Stomach (tissue), 9 donors: ENCODE results near the gene ERC1. TPM values are rescaled to one million over a fixed set of nuclear protein-coding genes. Genes with fewer than 3 reads are reported as not detected.
"Not testable (repeated sequence)": the region's sequence is repeated elsewhere in the genome, so short reads cannot be mapped to it uniquely, and the experiment has no call there.

ENCODE experiments used
- DNase-seq, 2 donors: peaks; one replicate each; pipeline versions ENCODE4 v3.0.0 to v3.0.0-alpha.2; 2013 to 2019
- H3K27ac ChIP-seq, 5 donors: fragments of 200-600 bp in 4 of 5; sonication (generic) in 4 of 5; one replicate each; pipeline ENCODE4 v1.5.1; 2013 to 2019; ENCODE audit warnings: mild to moderate bottlenecking in 1 of 5, moderate library complexity in 1 of 5
- H3K27me3 ChIP-seq, 3 donors: fragments of 200-600 bp; sonication (generic); one replicate each; pipeline ENCODE4 v1.5.1; 2017 to 2019; ENCODE audit warnings: mixed run types in 1 of 3
- H3K36me3 ChIP-seq, 4 donors: fragments of 200-600 bp; sonication (generic); 1 replicate in 3 of 4; 2 replicates in 1 of 4; pipeline ENCODE4 v1.5.1; 2016 to 2019
- H3K4me1 ChIP-seq, 4 donors: fragments of 200-600 bp; sonication (generic); one replicate each; pipeline ENCODE4 v1.5.1; 2016 to 2019
- H3K4me3 ChIP-seq, 4 donors: fragments of 200-600 bp; sonication (generic) in 3 of 4; one replicate each; pipeline ENCODE4 v1.5.1; 2016 to 2019; ENCODE audit warnings: mild to moderate bottlenecking in 1 of 4
- H3K9me3 ChIP-seq, 4 donors: fragments of 200-600 bp; sonication (generic); one replicate each; pipeline ENCODE4 v1.5.1; 2016 to 2019
- CTCF ChIP-seq, 7 experiments: fragments of 450-650 bp in 4 of 7; fragments of 200-600 bp in 3 of 7; sonication (generic) in 3 of 7; IDR thresholded peaks; one replicate each; pipeline ENCODE4 v1.5.1; 2016 to 2019; ENCODE audit warnings: antibody characterized with exemption in 7 of 7, control low read depth in 2 of 7, mild to moderate bottlenecking in 1 of 7
- EP300 ChIP-seq: sonication (generic); formaldehyde crosslinking; IDR thresholded peaks from one replicate; pipeline ENCODE4 v1.6.1; 2017; ENCODE audit warnings: antibody characterized with exemption
- POLR2A ChIP-seq, 4 donors: fragments of 450-650 bp; IDR thresholded peaks; one replicate each; pipeline ENCODE4 v1.6.1; 2016; ENCODE audit warnings: antibody characterized with exemption in 4 of 4, control low read depth in 2 of 4, mild to moderate bottlenecking in 1 of 4, moderate library complexity in 1 of 4
- POLR2AphosphoS5 ChIP-seq, 3 donors: sonication (generic); formaldehyde crosslinking; IDR thresholded peaks; one replicate each; pipeline ENCODE4 v1.6.1; 2016; ENCODE audit warnings: antibody characterized with exemption in 3 of 3
- whole genome bisulfite sequencing, 5 donors: extraction: QIAGEN DNeasy Blood & Tissue Kit in 3 of 5; methylation state at CpG; one replicate each; pipeline versions ENCODE4 v1.1.5 to v1.1.7; 2013 to 2018; 5-methylcytosine and 5-hydroxymethylcytosine counted together
- intact Hi-C: fragments of 100-400 bp; cut with DNase I; formaldehyde crosslinking; loops from one replicate; pipeline ENCODE4 v1.15.1; 2023; ENCODE audit warnings: low total_unique reads
- polyA plus RNA-seq, 3 donors: library from polyadenylated mRNA; stranded (reverse); fragments of 200-250 nt; gene quantifications; one replicate each; pipeline ENCODE4 v1.2.3, GENCODE V29; 2013
- total RNA-seq, 5 donors: library from RNA; depleted of rRNA; stranded (reverse); fragments of >200 nt; gene quantifications; one replicate each; pipeline versions ENCODE4 v1.1.0 to v1.2.3, GENCODE V29; 2014 to 2016
- donor health status: healthy with polysubstance abuse.
- donor health status: Bipolar disorder and iron deficiency.
- donor health status: healthy.

ERC1 gene
- total and polyA plus RNA-seq, 8 donors, result 3.8 to 69.4 (median 51.6) TPM

GRCh38 chr12:1252758-1253157 is 261.7 kb downstream of the ERC1 start:
- Histone ChIP-seq H3K4me1 (peaks cover 0 to 17% (median 6%) of the 10 kb centered on the region in 4 donors), H3K9me3 (no peaks in the 10 kb centered on the region), H3K27me3 (no peaks in the 10 kb centered on the region), H3K36me3 (peaks cover 0 to 10% (median 3%) of the 10 kb centered on the region in 4 donors), H3K27ac (no peak overlapping the region), H3K4me3 (no peak overlapping the region)
- 47 to 71% (median 54%) methylated on average over 2 of the region's 2 CpGs for WGBS, 5 donors
- TF ChIP-seq POLR2A (IDR thresholded peaks at IDR 0.05) (no peak), EP300 (no peak), POLR2AphosphoS5 (IDR thresholded peaks at IDR 0.05) (no peak), CTCF (IDR thresholded peaks at IDR 0.05) (no peak)
- DNase-seq, result no peak
- intact Hi-C loops, result no loop called here

DNA sequence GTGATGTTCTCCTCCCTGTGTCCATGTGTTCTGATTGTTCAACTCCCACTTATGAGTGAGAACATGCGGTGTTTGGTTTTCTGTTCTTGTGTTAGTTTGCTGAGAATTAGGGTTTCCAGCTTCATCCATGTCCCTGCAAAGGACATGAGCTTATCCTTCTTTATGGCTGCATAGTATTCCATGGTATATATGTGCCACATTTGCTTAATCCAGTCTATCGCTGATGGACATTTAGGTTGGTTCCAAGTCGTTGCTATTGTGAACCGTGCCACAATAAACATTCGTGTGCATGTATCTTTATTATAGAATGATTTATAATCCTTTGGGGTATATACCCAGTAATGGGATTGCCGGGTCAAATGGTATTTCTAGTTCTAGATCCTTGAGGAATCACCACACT is 264.1 kb downstream of the ERC1 start:
- H3K36me3 ChIP-seq, intact Hi-C loops, H3K27ac ChIP-seq, H3K4me1 ChIP-seq, H3K4me3 ChIP-seq, DNase-seq, H3K27me3 ChIP-seq, H3K9me3 ChIP-seq: not testable (repeated sequence)
- 96 to 99% (median 97%) methylated on average over 6 of the region's 6 CpGs for WGBS, 5 donors

DNA sequence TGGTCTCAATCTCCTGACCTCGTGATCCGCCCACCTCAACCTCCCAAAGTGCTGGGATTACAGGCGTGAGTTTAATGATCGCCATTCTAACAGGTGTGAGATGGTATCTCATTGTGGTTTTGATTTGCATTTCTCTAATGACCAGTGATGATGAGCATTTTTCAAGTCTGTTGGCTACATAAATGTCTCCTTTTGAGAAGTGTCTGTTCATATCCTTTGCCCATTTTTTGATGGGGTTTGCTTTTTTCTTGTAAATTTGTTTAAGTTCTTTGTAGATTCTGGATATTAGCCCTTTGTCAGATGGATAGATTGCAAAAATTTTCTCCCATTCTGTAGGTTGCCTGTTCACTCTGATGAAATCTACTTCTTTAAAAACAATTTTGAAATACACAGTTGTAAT is 264.8 kb downstream of the ERC1 start:
- not testable (repeated sequence) for H3K27ac ChIP-seq

GRCh38 chr12:1256285-1256684 is 265.3 kb downstream of the ERC1 start:
- H3K27ac ChIP-seq, result no peak overlapping the region
- no peaks in the 10 kb centered on the region for H3K4me1 ChIP-seq
- intact Hi-C loops, result no loop called here
- TF ChIP-seq POLR2AphosphoS5 (IDR thresholded peaks at IDR 0.05) (no peak), CTCF (IDR thresholded peaks at IDR 0.05) (no peak), EP300 (no peak), POLR2A (IDR thresholded peaks at IDR 0.05) (no peak)
- DNase-seq, result no peak
- peaks cover 0 to 11% (median 5%) of the 10 kb centered on the region in 4 donors for H3K36me3 ChIP-seq
- H3K27me3 ChIP-seq, result no peaks in the 10 kb centered on the region
- H3K4me3 ChIP-seq, result no peak overlapping the region
- 93 to 99% (median 96%) methylated on average over 2 of the region's 2 CpGs for WGBS, 5 donors
- no peaks in the 10 kb centered on the region for H3K9me3 ChIP-seq

More for the DNA sequence above, 264.8 kb downstream of the ERC1 start:
- intact Hi-C loops, H3K4me3 ChIP-seq, H3K4me1 ChIP-seq, DNase-seq, H3K27me3 ChIP-seq, H3K9me3 ChIP-seq, H3K36me3 ChIP-seq: not testable (repeated sequence)
- 95 to 100% (median 97%) methylated on average over 4 of the region's 4 CpGs for WGBS, 5 donors

GRCh38 chr12:1256991-1257390 is 266.0 kb downstream of the ERC1 start:
- WGBS, 5 donors, result 86 to 98% (median 96%) methylated on average over 7 of the region's 7 CpGs
- H3K4me3 ChIP-seq, result no peak overlapping the region
- peaks cover 0 to 11% (median 5%) of the 10 kb centered on the region in 4 donors for H3K36me3 ChIP-seq
- no peak overlapping the region for H3K27ac ChIP-seq
- DNase-seq, result no peak
- H3K27me3 ChIP-seq, result no peaks in the 10 kb centered on the region
- intact Hi-C loops, result no loop called here
- TF ChIP-seq EP300 (no peak), POLR2AphosphoS5 (IDR thresholded peaks at IDR 0.05) (no peak), POLR2A (IDR thresholded peaks at IDR 0.05) (no peak), CTCF (IDR thresholded peaks at IDR 0.05) (no peak)
- no peaks in the 10 kb centered on the region for H3K9me3 ChIP-seq
- H3K4me1 ChIP-seq, result no peaks in the 10 kb centered on the region
